Body of pancreas (tissue), 4 donors: ENCODE results near the gene RIPK3.

Source experiments
- CTCF ChIP-seq, 7 experiments: fragments of 450-650 bp in 4 of 7; fragments of 200-600 bp in 3 of 7; sonication (generic) in 3 of 7; IDR thresholded peaks; one replicate each; pipeline ENCODE4 v1.5.1; 2016 to 2019; ENCODE audit warnings: antibody characterized with exemption in 7 of 7
- POLR2A ChIP-seq, 3 donors: fragments of 450-650 bp; IDR thresholded peaks; one replicate each; pipeline ENCODE4 v1.6.1; 2016; ENCODE audit warnings: antibody characterized with exemption in 3 of 3, mild to moderate bottlenecking in 2 of 3

- TF ChIP-seq CTCF (IDR thresholded peaks at IDR 0.05) (no peak), POLR2A (IDR thresholded peaks at IDR 0.05) (no peak)
These were observed 37.3 kb upstream of the RIPK3 start for GRCh38 chr14:24377126-24377525.
